ENCODE measurements around the gene TMEM80. TPM values are rescaled to one million over a fixed set of nuclear protein-coding genes. Genes with fewer than 3 reads are reported as not detected.

The TMEM80 gene
- total and polyA plus RNA-seq, 10 of the 15 experiments (the other 5 are each of a cell fraction or from before 2014, with no cell fraction given) = 6.7 to 30.9 (median 20.7) TPM

GRCh38 chr11:692824-693414 lies 2.7 kb upstream of the TMEM80 start:
- in situ Hi-C loops (cut with MboI) = no loop called here
- ChIA-PET SMC1A (ENCODE audit: uncharacterized antibody, unreplicated experiment) (interaction anchor here (0.9 to 1.3 kb wide), 2 partner anchors 29 to 32 kb away, joined by 3 to 4 read pairs; no protein-coding TSS in a partner anchor), CTCF (interaction anchor here (5.8 kb wide), 1 partner anchor 32 kb away, joined by 127 read pairs; no protein-coding TSS in a partner anchor), POLR2A (interaction anchor here (0.9 to 6.5 kb wide), 4 partner anchors 11 to 150 kb away, joined by 3 to 72 read pairs (median 4); partner anchors contain the start of genes IRF7, POLR2L and TSPAN4), RAD21 (ENCODE audit: unreplicated experiment) (interaction anchor here (0.7 to 8.1 kb wide), 3 partner anchors 28 to 79 kb away, joined by 4 to 112 read pairs (median 5); no protein-coding TSS in a partner anchor)
- H3K36me3 ChIP-seq (ENCODE audit: control insufficient read depth in 2 of 2, insufficient read depth in 2 of 2, low read length in 1 of 2) = peaks cover 7 to 8% of the 10 kb centered on the region in 2 experiments; a peak in 3 of 4 replicates
- H4K20me1 ChIP-seq (ENCODE audit: control insufficient read depth, insufficient read depth) = no peaks in the 10 kb centered on the region; the same call in 1 of the 2 replicates
- peaks cover 22% of the 10 kb centered on the region for H3K4me1 ChIP-seq (ENCODE audit: control insufficient read depth, insufficient read depth, low read length)
- peak overlapping the region; percentile 48; the same call in 1 of the 2 replicates for H3K9ac ChIP-seq (ENCODE audit: control insufficient read depth, insufficient read depth, low read length)
- WGBS (ENCODE audit: insufficient coverage, insufficient replicate concordance, low lambda C conversion rate, missing lambda C conversion rate) = 93% methylated on average over 21 of the region's 23 CpGs
- H3K9me3 ChIP-seq (replicated peaks; ENCODE audit: control insufficient read depth, insufficient read depth, low read length) = no peaks in the 10 kb centered on the region
- BruUV-seq (replicated peaks) = TSS peak; percentile 71
- DNase-seq (ENCODE audit: low read depth, low spot score) (peak; percentile 8), ATAC-seq (no peak), FAIRE-seq (no peak)
- no peak overlapping the region for H2AFZ ChIP-seq (ENCODE audit: control insufficient read depth, low read depth, low read length)
- peaks cover 37% of the 10 kb centered on the region for H3K79me2 ChIP-seq (ENCODE audit: control insufficient read depth, insufficient read depth, low read length)
- intact Hi-C loops (cut with micrococcal nuclease; ENCODE audit: unreplicated experiment) = no loop called here
- peak overlapping the region; percentile 79 for H3K4me2 ChIP-seq (ENCODE audit: control insufficient read depth, insufficient read depth)
- H3K27me3 ChIP-seq (replicated peaks in 1 of 2; ENCODE audit: control insufficient read depth in 2 of 2, insufficient read depth in 2 of 2, low read length in 1 of 2) = no peaks in the 10 kb centered on the region
- peak overlapping the region; percentile 65 for H3K4me3 ChIP-seq
- H3K27ac ChIP-seq (ENCODE audit: control insufficient read depth, insufficient read depth) = no peak overlapping the region
- TF ChIP-seq RUNX3 (IDR thresholded peaks at IDR 0.05; ENCODE audit: low read length) = peak; percentile 57
- no peak for TF ChIP-seq HDAC6 (IDR thresholded peaks at IDR 0.05; ENCODE audit: unreplicated experiment)
- TF ChIP-seq CBX5 (IDR thresholded peaks at IDR 0.05; ENCODE audit: low read depth) = no peak
- TF ChIP-seq ATF7 (IDR thresholded peaks at IDR 0.05; ENCODE audit: low read depth) = no peak
- no peak for TF ChIP-seq MXI1 (IDR thresholded peaks at IDR 0.05; ENCODE audit: low read depth, low read length)
- TF ChIP-seq STAT1 (conservative IDR thresholded peaks at IDR 0.05) = no peak
- TF ChIP-seq ZNF384 (IDR thresholded peaks at IDR 0.05; ENCODE audit: borderline replicate concordance, low read depth, low read length) = peak; percentile 47; the same call in 1 of the 2 replicates
- no peak for TF ChIP-seq SREBF2 (IDR thresholded peaks at IDR 0.05; ENCODE audit: low read length)
- no peak for TF ChIP-seq LARP7 (IDR thresholded peaks at IDR 0.05)
- TF ChIP-seq, protein P1, sequence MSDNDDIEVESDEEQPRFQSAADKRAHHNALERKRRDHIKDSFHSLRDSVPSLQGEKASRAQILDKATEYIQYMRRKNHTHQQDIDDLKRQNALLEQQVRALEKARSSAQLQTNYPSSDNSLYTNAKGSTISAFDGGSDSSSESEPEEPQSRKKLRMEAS (IDR thresholded peaks at IDR 0.05; ENCODE audit: low read depth, low read length) = no peak
- TF ChIP-seq, protein P2, sequence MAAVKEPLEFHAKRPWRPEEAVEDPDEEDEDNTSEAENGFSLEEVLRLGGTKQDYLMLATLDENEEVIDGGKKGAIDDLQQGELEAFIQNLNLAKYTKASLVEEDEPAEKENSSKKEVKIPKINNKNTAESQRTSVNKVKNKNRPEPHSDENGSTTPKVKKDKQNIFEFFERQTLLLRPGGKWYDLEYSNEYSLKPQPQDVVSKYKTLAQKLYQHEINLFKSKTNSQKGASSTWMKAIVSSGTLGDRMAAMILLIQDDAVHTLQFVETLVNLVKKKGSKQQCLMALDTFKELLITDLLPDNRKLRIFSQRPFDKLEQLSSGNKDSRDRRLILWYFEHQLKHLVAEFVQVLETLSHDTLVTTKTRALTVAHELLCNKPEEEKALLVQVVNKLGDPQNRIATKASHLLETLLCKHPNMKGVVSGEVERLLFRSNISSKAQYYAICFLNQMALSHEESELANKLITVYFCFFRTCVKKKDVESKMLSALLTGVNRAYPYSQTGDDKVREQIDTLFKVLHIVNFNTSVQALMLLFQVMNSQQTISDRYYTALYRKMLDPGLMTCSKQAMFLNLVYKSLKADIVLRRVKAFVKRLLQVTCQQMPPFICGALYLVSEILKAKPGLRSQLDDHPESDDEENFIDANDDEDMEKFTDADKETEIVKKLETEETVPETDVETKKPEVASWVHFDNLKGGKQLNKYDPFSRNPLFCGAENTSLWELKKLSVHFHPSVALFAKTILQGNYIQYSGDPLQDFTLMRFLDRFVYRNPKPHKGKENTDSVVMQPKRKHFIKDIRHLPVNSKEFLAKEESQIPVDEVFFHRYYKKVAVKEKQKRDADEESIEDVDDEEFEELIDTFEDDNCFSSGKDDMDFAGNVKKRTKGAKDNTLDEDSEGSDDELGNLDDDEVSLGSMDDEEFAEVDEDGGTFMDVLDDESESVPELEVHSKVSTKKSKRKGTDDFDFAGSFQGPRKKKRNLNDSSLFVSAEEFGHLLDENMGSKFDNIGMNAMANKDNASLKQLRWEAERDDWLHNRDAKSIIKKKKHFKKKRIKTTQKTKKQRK (IDR thresholded peaks at IDR 0.05; ENCODE audit: low read depth, low read length) = no peak
- no peak for TF ChIP-seq SMAD1 (IDR thresholded peaks at IDR 0.05; ENCODE audit: low read depth, partially characterized antibody)
- TF ChIP-seq E2F4 (IDR thresholded peaks at IDR 0.05; ENCODE audit: low read depth, low read length) = no peak
- TF ChIP-seq FOXK2 (IDR thresholded peaks at IDR 0.05) = no peak
- no peak for TF ChIP-seq TCF7 (IDR thresholded peaks at IDR 0.05; ENCODE audit: borderline replicate concordance)
- no peak for TF ChIP-seq RB1 (IDR thresholded peaks at IDR 0.05; ENCODE audit: borderline replicate concordance)
- TF ChIP-seq POLR2AphosphoS2 (IDR thresholded peaks at IDR 0.05; ENCODE audit: low read depth, low read length) = no peak
- TF ChIP-seq SPI1 (IDR thresholded peaks at IDR 0.05; ENCODE audit: borderline replicate concordance, insufficient read depth, low read depth, low read length) = no peak
- TF ChIP-seq TAF1 (IDR thresholded peaks at IDR 0.05; ENCODE audit: borderline replicate concordance, low read depth, low read length) = no peak
- no peak for TF ChIP-seq CEBPB (IDR thresholded peaks at IDR 0.05; ENCODE audit: borderline replicate concordance in 1 of 2, low read depth in 2 of 2, low read length in 2 of 2)
- no peak for TF ChIP-seq ZNF207 (IDR thresholded peaks at IDR 0.05; ENCODE audit: borderline replicate concordance)
- no peak for TF ChIP-seq RBBP5 (conservative IDR thresholded peaks at IDR 0.05)

Data from GM12878 (cell line).